ENCODE measurements around the gene SLC25A21.

DNA sequence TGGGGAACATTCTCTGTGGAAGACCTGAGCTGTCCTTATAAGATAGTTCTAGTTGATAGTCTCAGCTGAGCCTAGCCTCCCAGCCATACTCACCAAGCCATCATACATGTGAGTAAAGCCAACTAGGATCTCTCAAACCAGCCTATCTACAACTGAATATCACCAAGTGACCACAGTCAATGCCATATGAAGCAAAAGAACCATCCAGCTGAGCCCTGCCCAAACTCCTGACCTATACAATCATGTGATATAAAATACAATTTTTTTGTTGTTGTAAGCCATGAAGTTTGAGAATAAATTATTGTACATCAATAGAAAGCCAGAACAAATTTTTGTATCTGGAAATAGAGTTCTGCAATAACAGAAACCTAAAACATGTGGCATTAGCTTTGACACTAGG lies 118.3 kb downstream of the SLC25A21 start:
- TF ChIP-seq, protein P1, sequence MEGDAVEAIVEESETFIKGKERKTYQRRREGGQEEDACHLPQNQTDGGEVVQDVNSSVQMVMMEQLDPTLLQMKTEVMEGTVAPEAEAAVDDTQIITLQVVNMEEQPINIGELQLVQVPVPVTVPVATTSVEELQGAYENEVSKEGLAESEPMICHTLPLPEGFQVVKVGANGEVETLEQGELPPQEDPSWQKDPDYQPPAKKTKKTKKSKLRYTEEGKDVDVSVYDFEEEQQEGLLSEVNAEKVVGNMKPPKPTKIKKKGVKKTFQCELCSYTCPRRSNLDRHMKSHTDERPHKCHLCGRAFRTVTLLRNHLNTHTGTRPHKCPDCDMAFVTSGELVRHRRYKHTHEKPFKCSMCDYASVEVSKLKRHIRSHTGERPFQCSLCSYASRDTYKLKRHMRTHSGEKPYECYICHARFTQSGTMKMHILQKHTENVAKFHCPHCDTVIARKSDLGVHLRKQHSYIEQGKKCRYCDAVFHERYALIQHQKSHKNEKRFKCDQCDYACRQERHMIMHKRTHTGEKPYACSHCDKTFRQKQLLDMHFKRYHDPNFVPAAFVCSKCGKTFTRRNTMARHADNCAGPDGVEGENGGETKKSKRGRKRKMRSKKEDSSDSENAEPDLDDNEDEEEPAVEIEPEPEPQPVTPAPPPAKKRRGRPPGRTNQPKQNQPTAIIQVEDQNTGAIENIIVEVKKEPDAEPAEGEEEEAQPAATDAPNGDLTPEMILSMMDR (IDR thresholded peaks at IDR 0.05 in 8 of 11, conservative IDR thresholded peaks at IDR 0.05 in 3 of 11), result no peak
- TF ChIP-seq POLR2A (IDR thresholded peaks at IDR 0.05), result no peak
- no peak for TF ChIP-seq POLR2AphosphoS5 (IDR thresholded peaks at IDR 0.05)
